ENCODE results near the gene ADGRG1.

The ADGRG1 gene

GRCh38 chr16:57600048-57600835 is 28.2 kb upstream of the ADGRG1 start:
- no peak for TF ChIP-seq POLR2A (IDR thresholded peaks at IDR 0.05; ENCODE audit: low read length)
- no peak for TF ChIP-seq GATA1 (IDR thresholded peaks at IDR 0.05; ENCODE audit: low read depth, low read length)
- DNase-seq, result peak; percentile 28 to 56

GRCh38 chr16:57600952-57601580 is 27.4 kb upstream of the ADGRG1 start:
- TF ChIP-seq GATA1 (IDR thresholded peaks at IDR 0.05; ENCODE audit: low read depth, low read length), result no peak
- no peak for DNase-seq

GRCh38 chr16:57601801-57602478 is 26.5 kb upstream of the ADGRG1 start:
- no peak for TF ChIP-seq POLR2A (IDR thresholded peaks at IDR 0.05; ENCODE audit: low read length)
- no peak for TF ChIP-seq GATA1 (IDR thresholded peaks at IDR 0.05; ENCODE audit: low read depth, low read length)
- DNase-seq, result no peak

- TF ChIP-seq POLR2A (IDR thresholded peaks at IDR 0.05; ENCODE audit: low read length) (no peak), GATA1 (IDR thresholded peaks at IDR 0.05; ENCODE audit: low read depth, low read length) (no peak)
- DNase-seq, result no peak
Observed at GRCh38 chr16:57603115-57604024, 25.1 kb upstream of the ADGRG1 start.

GRCh38 chr16:57604177-57604576 is 24.3 kb upstream of the ADGRG1 start:
- TF ChIP-seq POLR2A (IDR thresholded peaks at IDR 0.05; ENCODE audit: low read length) (no peak), GATA1 (IDR thresholded peaks at IDR 0.05; ENCODE audit: low read depth, low read length) (no peak)
- no peak for DNase-seq

- DNase-seq, result no peak
- TF ChIP-seq POLR2A (IDR thresholded peaks at IDR 0.05; ENCODE audit: low read length), result no peak
- no peak for TF ChIP-seq GATA1 (IDR thresholded peaks at IDR 0.05; ENCODE audit: low read depth, low read length)
Observed at GRCh38 chr16:57606147-57606846, 22.1 kb upstream of the ADGRG1 start.

- no peak for TF ChIP-seq POLR2A (IDR thresholded peaks at IDR 0.05; ENCODE audit: low read length)
- no peak for TF ChIP-seq GATA1 (IDR thresholded peaks at IDR 0.05; ENCODE audit: low read depth, low read length)
- no peak for DNase-seq
Observed at GRCh38 chr16:57606847-57607501, 21.5 kb upstream of the ADGRG1 start.

GRCh38 chr16:57607676-57608461 is 20.6 kb upstream of the ADGRG1 start:
- TF ChIP-seq GATA1 (IDR thresholded peaks at IDR 0.05; ENCODE audit: low read depth, low read length), result no peak
- no peak for TF ChIP-seq POLR2A (IDR thresholded peaks at IDR 0.05; ENCODE audit: low read length)
- DNase-seq, result no peak

- TF ChIP-seq POLR2A (IDR thresholded peaks at IDR 0.05; ENCODE audit: low read length), result no peak
- no peak for TF ChIP-seq GATA1 (IDR thresholded peaks at IDR 0.05; ENCODE audit: low read depth, low read length)
- DNase-seq, result no peak
Observed at GRCh38 chr16:57608462-57609113, 19.8 kb upstream of the ADGRG1 start.

GRCh38 chr16:57609541-57610401 is 18.7 kb upstream of the ADGRG1 start:
- TF ChIP-seq POLR2A (IDR thresholded peaks at IDR 0.05; ENCODE audit: low read length) (no peak), GATA1 (IDR thresholded peaks at IDR 0.05; ENCODE audit: low read depth, low read length) (no peak)
- DNase-seq, result no peak

GRCh38 chr16:57610611-57611010 is 17.8 kb upstream of the ADGRG1 start:
- TF ChIP-seq GATA1 (IDR thresholded peaks at IDR 0.05; ENCODE audit: low read depth, low read length), result no peak
- no peak for TF ChIP-seq POLR2A (IDR thresholded peaks at IDR 0.05; ENCODE audit: low read length)
- DNase-seq, result no peak
